Stimulated activated CD4-positive, alpha-beta T cell treated with anti-CD3 and anti-CD28 coated beads, Interleukin-15, amount 100 ng/mL, for 24 hours (primary cell): ENCODE measurements around the gene ULK4.
"Not testable (repeated sequence)": the region's sequence is repeated elsewhere in the genome, so short reads cannot be mapped to it uniquely, and the experiment has no call there.

Experiments
- DNase-seq: peaks from one replicate; pipeline ENCODE4 v3.0.0-alpha.2; 2020

Gene ULK4

GRCh38 chr3:41286305-41286704 lies 675.6 kb downstream of the ULK4 start:
- DNase-seq, result no peak

- not testable (repeated sequence) for DNase-seq
These were observed 677.0 kb downstream of the ULK4 start for GRCh38 chr3:41284934-41285333.

GRCh38 chr3:41277790-41278465 lies 684.0 kb downstream of the ULK4 start:
- no peak for DNase-seq

- DNase-seq, result no peak
These were observed 685.7 kb downstream of the ULK4 start for GRCh38 chr3:41276191-41276590.

- DNase-seq, result no peak
These were observed 686.8 kb downstream of the ULK4 start for GRCh38 chr3:41274944-41275668.

- no peak for DNase-seq
These were observed 689.2 kb downstream of the ULK4 start for GRCh38 chr3:41272667-41273066.

- no peak for DNase-seq
These were observed 693.8 kb downstream of the ULK4 start for GRCh38 chr3:41267975-41268640.

GRCh38 chr3:41265823-41266273 lies 696.1 kb downstream of the ULK4 start:
- no peak for DNase-seq

GRCh38 chr3:41265011-41265545 lies 696.8 kb downstream of the ULK4 start:
- DNase-seq, result no peak

GRCh38 chr3:41260063-41260450 lies 701.8 kb downstream of the ULK4 start:
- DNase-seq, result no peak

- no peak for DNase-seq
These were observed 702.3 kb downstream of the ULK4 start for GRCh38 chr3:41259449-41260062.

GRCh38 chr3:41258239-41258800 lies 703.6 kb downstream of the ULK4 start:
- no peak for DNase-seq

- no peak for DNase-seq
These were observed 710.3 kb downstream of the ULK4 start for GRCh38 chr3:41251593-41251992.

- no peak for DNase-seq
These were observed 711.1 kb downstream of the ULK4 start for GRCh38 chr3:41250825-41251224.

- DNase-seq, result no peak
These were observed 712.6 kb downstream of the ULK4 start for GRCh38 chr3:41249318-41249717.

- no peak for DNase-seq
These were observed 713.4 kb downstream of the ULK4 start for GRCh38 chr3:41248525-41248924.

- DNase-seq, result no peak
These were observed 714.6 kb downstream of the ULK4 start for GRCh38 chr3:41247055-41248004.

- no peak for DNase-seq
These were observed 717.1 kb downstream of the ULK4 start for GRCh38 chr3:41244620-41245336.

- no peak for DNase-seq
These were observed 718.7 kb downstream of the ULK4 start for GRCh38 chr3:41243183-41243582.

- DNase-seq, result no peak
These were observed 719.9 kb downstream of the ULK4 start for GRCh38 chr3:41241800-41242571.
